Upper lobe of left lung (tissue), 4 donors: ENCODE data around the gene BNC2.

Source experiments
- POLR2A ChIP-seq, 4 donors: fragments of 450-650 bp; IDR thresholded peaks; one replicate each; pipeline ENCODE4 v1.5.1; 2016 to 2017; ENCODE audit warnings: antibody characterized with exemption in 4 of 4, mild to moderate bottlenecking in 2 of 4
- TF ChIP-seq, protein P1 (sequence below), 6 experiments: fragments of 450-650 bp in 4 of 6; fragments of 200-600 bp in 2 of 6; sonication (generic) in 2 of 6; IDR thresholded peaks; one replicate each; pipeline ENCODE4 v1.5.1; 2016 to 2019; ENCODE audit warnings: antibody characterized with exemption in 6 of 6

DNA sequence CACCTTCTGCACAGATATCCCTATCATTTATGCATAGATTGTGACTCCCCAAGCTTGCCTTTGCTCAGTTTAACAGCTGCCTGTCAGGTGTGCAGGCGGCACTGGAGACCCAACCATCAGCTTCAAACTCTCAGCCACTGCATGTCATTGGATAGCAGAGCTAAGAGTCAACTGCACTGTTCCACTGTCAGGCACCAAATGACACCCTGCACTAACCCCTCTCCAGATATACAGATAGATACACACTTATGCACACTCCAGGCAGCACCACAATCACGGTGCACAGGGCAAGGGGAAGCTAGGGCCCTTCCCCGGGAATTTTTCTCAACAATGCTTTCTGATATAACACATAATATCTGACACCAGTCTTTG is 142.3 kb downstream of the BNC2 start:
- TF ChIP-seq, protein P1, sequence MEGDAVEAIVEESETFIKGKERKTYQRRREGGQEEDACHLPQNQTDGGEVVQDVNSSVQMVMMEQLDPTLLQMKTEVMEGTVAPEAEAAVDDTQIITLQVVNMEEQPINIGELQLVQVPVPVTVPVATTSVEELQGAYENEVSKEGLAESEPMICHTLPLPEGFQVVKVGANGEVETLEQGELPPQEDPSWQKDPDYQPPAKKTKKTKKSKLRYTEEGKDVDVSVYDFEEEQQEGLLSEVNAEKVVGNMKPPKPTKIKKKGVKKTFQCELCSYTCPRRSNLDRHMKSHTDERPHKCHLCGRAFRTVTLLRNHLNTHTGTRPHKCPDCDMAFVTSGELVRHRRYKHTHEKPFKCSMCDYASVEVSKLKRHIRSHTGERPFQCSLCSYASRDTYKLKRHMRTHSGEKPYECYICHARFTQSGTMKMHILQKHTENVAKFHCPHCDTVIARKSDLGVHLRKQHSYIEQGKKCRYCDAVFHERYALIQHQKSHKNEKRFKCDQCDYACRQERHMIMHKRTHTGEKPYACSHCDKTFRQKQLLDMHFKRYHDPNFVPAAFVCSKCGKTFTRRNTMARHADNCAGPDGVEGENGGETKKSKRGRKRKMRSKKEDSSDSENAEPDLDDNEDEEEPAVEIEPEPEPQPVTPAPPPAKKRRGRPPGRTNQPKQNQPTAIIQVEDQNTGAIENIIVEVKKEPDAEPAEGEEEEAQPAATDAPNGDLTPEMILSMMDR (IDR thresholded peaks at IDR 0.05) = no peak
- no peak for TF ChIP-seq POLR2A (IDR thresholded peaks at IDR 0.05)
